ENCODE data around the gene ERVK3-1. TPM values are rescaled to one million over a fixed set of nuclear protein-coding genes. Genes with fewer than 3 reads are reported as not detected.
A peak's percentile ranks its signal among the peaks of the same experiment; 100 is the strongest.

ERVK3-1 gene
- total and polyA plus RNA-seq, 2 donors (not counting 1 experiment from before 2014, with no cell fraction given): 25.6 to 36.6 TPM

GRCh38 chr19:58318297-58318696, 13.1 kb downstream of the ERVK3-1 start:
- H3K9me3 ChIP-seq (ENCODE audit: control insufficient read depth, insufficient read depth, low read depth, low read length): no peaks in the 10 kb centered on the region
- TF ChIP-seq CTCF (conservative IDR thresholded peaks at IDR 0.05 in 1 of 2, IDR thresholded peaks at IDR 0.05 in 1 of 2; ENCODE audit: low read depth in 1 of 2, low read length in 2 of 2) (no peak), EZH2 (IDR thresholded peaks at IDR 0.05; ENCODE audit: low read length, missing control alignments) (no peak)
- H3K27me3 ChIP-seq (ENCODE audit: control insufficient read depth, insufficient read depth, low read length): no peaks in the 10 kb centered on the region
- peaks cover 8% of the 10 kb centered on the region for H3K36me3 ChIP-seq (ENCODE audit: control insufficient read depth, insufficient read depth, low read length)
- H4K20me1 ChIP-seq (ENCODE audit: control insufficient read depth, extremely low read depth, insufficient read depth, low read length): no peaks in the 10 kb centered on the region
- no peak overlapping the region for H3K4me2 ChIP-seq (ENCODE audit: extremely low read depth, insufficient read depth, low read length)
- no peak overlapping the region for H2AFZ ChIP-seq (ENCODE audit: low read length)
- no peak overlapping the region for H3K4me3 ChIP-seq (replicated peaks in 1 of 4; ENCODE audit: control extremely low read depth in 1 of 4, insufficient read depth in 1 of 4, low read depth in 3 of 4, low read length in 4 of 4)
- no peak overlapping the region for H3K9ac ChIP-seq (ENCODE audit: insufficient read depth, low read length)
- H3K4me1 ChIP-seq (ENCODE audit: control insufficient read depth, extremely low read depth, insufficient read depth, low read length): no peaks in the 10 kb centered on the region
- no peak for DNase-seq (ENCODE audit: low read depth in 2 of 2)
- H3K79me2 ChIP-seq (ENCODE audit: control insufficient read depth, insufficient read depth, low read length): no peaks in the 10 kb centered on the region
- no peak overlapping the region for H3K27ac ChIP-seq (ENCODE audit: insufficient read depth, low read length)

- Histone ChIP-seq H3K4me3 (replicated peaks in 1 of 4; ENCODE audit: control extremely low read depth in 1 of 4, insufficient read depth in 1 of 4, low read depth in 3 of 4, low read length in 4 of 4) (no peak overlapping the region), H3K9ac (ENCODE audit: insufficient read depth, low read length) (no peak overlapping the region), H4K20me1 (ENCODE audit: control insufficient read depth, extremely low read depth, insufficient read depth, low read length) (no peaks in the 10 kb centered on the region), H3K4me1 (ENCODE audit: control insufficient read depth, extremely low read depth, insufficient read depth, low read length) (no peaks in the 10 kb centered on the region), H3K4me2 (ENCODE audit: extremely low read depth, insufficient read depth, low read length) (no peak overlapping the region), H2AFZ (ENCODE audit: low read length) (no peak overlapping the region), H3K27ac (ENCODE audit: insufficient read depth, low read length) (no peak overlapping the region), H3K36me3 (ENCODE audit: control insufficient read depth, insufficient read depth, low read length) (peaks cover 8% of the 10 kb centered on the region), H3K79me2 (ENCODE audit: control insufficient read depth, insufficient read depth, low read length) (no peaks in the 10 kb centered on the region), H3K27me3 (ENCODE audit: control insufficient read depth, insufficient read depth, low read length) (no peaks in the 10 kb centered on the region), H3K9me3 (ENCODE audit: control insufficient read depth, insufficient read depth, low read depth, low read length) (no peaks in the 10 kb centered on the region)
- DNase-seq (ENCODE audit: low read depth in 2 of 2): no peak
- no peak for TF ChIP-seq CTCF (conservative IDR thresholded peaks at IDR 0.05 in 1 of 2, IDR thresholded peaks at IDR 0.05 in 1 of 2; ENCODE audit: low read depth in 1 of 2, low read length in 2 of 2)
- TF ChIP-seq EZH2 (IDR thresholded peaks at IDR 0.05; ENCODE audit: low read length, missing control alignments): no peak
Observed at GRCh38 chr19:58319241-58319640, 14.1 kb downstream of the ERVK3-1 start.

GRCh38 chr19:58325311-58326022, 20.3 kb downstream of the ERVK3-1 start:
- no peaks in the 10 kb centered on the region for H4K20me1 ChIP-seq (ENCODE audit: control insufficient read depth, extremely low read depth, insufficient read depth, low read length)
- peak in 1 of 2 donors; percentile 42 for DNase-seq (ENCODE audit: low read depth in 2 of 2)
- H3K9me3 ChIP-seq (ENCODE audit: control insufficient read depth, insufficient read depth, low read depth, low read length): no peaks in the 10 kb centered on the region
- H2AFZ ChIP-seq (ENCODE audit: low read length): no peak overlapping the region
- peaks cover 29% of the 10 kb centered on the region for H3K79me2 ChIP-seq (ENCODE audit: control insufficient read depth, insufficient read depth, low read length)
- H3K27me3 ChIP-seq (ENCODE audit: control insufficient read depth, insufficient read depth, low read length): no peaks in the 10 kb centered on the region
- TF ChIP-seq CTCF (conservative IDR thresholded peaks at IDR 0.05 in 1 of 2, IDR thresholded peaks at IDR 0.05 in 1 of 2; ENCODE audit: low read depth in 1 of 2, low read length in 2 of 2) (no peak), EZH2 (IDR thresholded peaks at IDR 0.05; ENCODE audit: low read length, missing control alignments) (no peak)
- peaks cover 8% of the 10 kb centered on the region for H3K4me1 ChIP-seq (ENCODE audit: control insufficient read depth, extremely low read depth, insufficient read depth, low read length)
- no peak overlapping the region for H3K9ac ChIP-seq (ENCODE audit: insufficient read depth, low read length)
- H3K36me3 ChIP-seq (ENCODE audit: control insufficient read depth, insufficient read depth, low read length): no peaks in the 10 kb centered on the region
- peak overlapping the region; percentile 92 to 99 (median 96) for H3K4me3 ChIP-seq (replicated peaks in 1 of 4; ENCODE audit: control extremely low read depth in 1 of 4, insufficient read depth in 1 of 4, low read depth in 3 of 4, low read length in 4 of 4)
- H3K4me2 ChIP-seq (ENCODE audit: extremely low read depth, insufficient read depth, low read length): peak overlapping the region; percentile 76
- H3K27ac ChIP-seq (ENCODE audit: insufficient read depth, low read length): peak overlapping the region; percentile 96
